GM23338 (cell line): ENCODE measurements around the gene IL18BP.

Experiments
- CREB1 ChIP-seq: fragments of 250-450 bp; sonication (Bioruptor Pico); IDR thresholded peaks from 2 replicates; pipeline ENCODE4 v1.5.0; 2020; ENCODE audit warnings: low read depth, mild to moderate bottlenecking, moderate library complexity
- CTCF ChIP-seq, 2 experiments: fragments of 200-600 bp in 1 of 2; sonication (generic) in 1 of 2; conservative IDR thresholded peaks; 2 replicates each; pipeline versions ENCODE4 v1.5.1 to v1.6.1; 2016 to 2017; ENCODE audit warnings: antibody characterized with exemption in 2 of 2, low read depth in 2 of 2, mild to moderate bottlenecking in 2 of 2, moderate library complexity in 1 of 2
- EZH2 ChIP-seq: fragments of 200-600 bp; sonication (generic); IDR thresholded peaks from one replicate; pipeline ENCODE4 v1.8.0; 2017; ENCODE audit warnings: antibody characterized with exemption, mild to moderate bottlenecking, low read depth; ENCODE audit not compliant: unreplicated experiment
- EZH2phosphoT487 ChIP-seq: fragments of 200-600 bp; sonication (generic); IDR thresholded peaks from one replicate; pipeline ENCODE4 v1.8.1; 2018; ENCODE audit warnings: antibody characterized with exemption; ENCODE audit not compliant: unreplicated experiment
- JUNB ChIP-seq: IDR thresholded peaks from one replicate; pipeline ENCODE4 v1.6.1; 2016; ENCODE audit warnings: antibody characterized with exemption; ENCODE audit not compliant: unreplicated experiment
- NANOG ChIP-seq: IDR thresholded peaks from 2 replicates; pipeline ENCODE4 v1.6.1; 2016; ENCODE audit warnings: antibody characterized with exemption, borderline replicate concordance
- POLR2AphosphoS5 ChIP-seq: IDR thresholded peaks from 2 replicates; pipeline ENCODE4 v1.6.1; 2016; ENCODE audit warnings: antibody characterized with exemption, low read depth
- REST ChIP-seq: IDR thresholded peaks from one replicate; pipeline ENCODE4 v1.6.1; 2018; ENCODE audit warnings: antibody characterized with exemption; ENCODE audit not compliant: unreplicated experiment
- STAT1 ChIP-seq: IDR thresholded peaks from one replicate; pipeline ENCODE4 v1.6.1; 2016; ENCODE audit warnings: antibody characterized with exemption; ENCODE audit not compliant: unreplicated experiment
- TF ChIP-seq, protein P1 (sequence below): IDR thresholded peaks from 2 replicates; pipeline ENCODE4 v1.6.1; 2016; ENCODE audit warnings: antibody characterized with exemption
- TF ChIP-seq, protein P2 (sequence below): fragments of 250-450 bp; sonication (Bioruptor Pico); IDR thresholded peaks from 2 replicates; pipeline ENCODE4 v1.5.0; 2020; ENCODE audit warnings: mild to moderate bottlenecking, moderate library complexity

DNA sequence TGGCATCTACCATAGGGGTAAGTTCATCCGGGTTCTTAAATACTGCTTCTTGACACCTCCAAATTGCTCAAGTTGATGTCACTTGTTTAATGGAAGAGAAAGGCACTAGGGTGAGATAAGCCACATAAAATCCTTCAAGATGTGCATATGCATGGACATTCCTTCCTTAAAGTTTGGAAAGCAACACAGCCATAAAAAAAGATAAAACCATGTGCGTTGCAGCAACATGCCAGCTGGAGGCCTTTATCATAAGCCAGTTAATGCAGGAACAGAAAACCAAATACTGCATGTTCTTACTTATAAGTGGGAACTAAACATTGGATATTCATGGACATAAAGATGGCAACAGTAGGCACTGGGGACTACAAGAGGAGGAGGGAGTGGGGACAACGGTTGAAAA is 8.0 kb upstream of the IL18BP start:
- TF ChIP-seq EZH2 (no peak), POLR2AphosphoS5 (no peak), CTCF (conservative IDR thresholded peaks at IDR 0.05; ENCODE audit: low read depth in 2 of 2) (no peak), EZH2phosphoT487 (no peak), NANOG (no peak), REST (no peak), CREB1 (CRISPR knock-in tag) (no peak), STAT1 (no peak), JUNB (no peak)
- TF ChIP-seq, protein P1, sequence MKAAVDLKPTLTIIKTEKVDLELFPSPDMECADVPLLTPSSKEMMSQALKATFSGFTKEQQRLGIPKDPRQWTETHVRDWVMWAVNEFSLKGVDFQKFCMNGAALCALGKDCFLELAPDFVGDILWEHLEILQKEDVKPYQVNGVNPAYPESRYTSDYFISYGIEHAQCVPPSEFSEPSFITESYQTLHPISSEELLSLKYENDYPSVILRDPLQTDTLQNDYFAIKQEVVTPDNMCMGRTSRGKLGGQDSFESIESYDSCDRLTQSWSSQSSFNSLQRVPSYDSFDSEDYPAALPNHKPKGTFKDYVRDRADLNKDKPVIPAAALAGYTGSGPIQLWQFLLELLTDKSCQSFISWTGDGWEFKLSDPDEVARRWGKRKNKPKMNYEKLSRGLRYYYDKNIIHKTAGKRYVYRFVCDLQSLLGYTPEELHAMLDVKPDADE, result no peak
- TF ChIP-seq, protein P2, sequence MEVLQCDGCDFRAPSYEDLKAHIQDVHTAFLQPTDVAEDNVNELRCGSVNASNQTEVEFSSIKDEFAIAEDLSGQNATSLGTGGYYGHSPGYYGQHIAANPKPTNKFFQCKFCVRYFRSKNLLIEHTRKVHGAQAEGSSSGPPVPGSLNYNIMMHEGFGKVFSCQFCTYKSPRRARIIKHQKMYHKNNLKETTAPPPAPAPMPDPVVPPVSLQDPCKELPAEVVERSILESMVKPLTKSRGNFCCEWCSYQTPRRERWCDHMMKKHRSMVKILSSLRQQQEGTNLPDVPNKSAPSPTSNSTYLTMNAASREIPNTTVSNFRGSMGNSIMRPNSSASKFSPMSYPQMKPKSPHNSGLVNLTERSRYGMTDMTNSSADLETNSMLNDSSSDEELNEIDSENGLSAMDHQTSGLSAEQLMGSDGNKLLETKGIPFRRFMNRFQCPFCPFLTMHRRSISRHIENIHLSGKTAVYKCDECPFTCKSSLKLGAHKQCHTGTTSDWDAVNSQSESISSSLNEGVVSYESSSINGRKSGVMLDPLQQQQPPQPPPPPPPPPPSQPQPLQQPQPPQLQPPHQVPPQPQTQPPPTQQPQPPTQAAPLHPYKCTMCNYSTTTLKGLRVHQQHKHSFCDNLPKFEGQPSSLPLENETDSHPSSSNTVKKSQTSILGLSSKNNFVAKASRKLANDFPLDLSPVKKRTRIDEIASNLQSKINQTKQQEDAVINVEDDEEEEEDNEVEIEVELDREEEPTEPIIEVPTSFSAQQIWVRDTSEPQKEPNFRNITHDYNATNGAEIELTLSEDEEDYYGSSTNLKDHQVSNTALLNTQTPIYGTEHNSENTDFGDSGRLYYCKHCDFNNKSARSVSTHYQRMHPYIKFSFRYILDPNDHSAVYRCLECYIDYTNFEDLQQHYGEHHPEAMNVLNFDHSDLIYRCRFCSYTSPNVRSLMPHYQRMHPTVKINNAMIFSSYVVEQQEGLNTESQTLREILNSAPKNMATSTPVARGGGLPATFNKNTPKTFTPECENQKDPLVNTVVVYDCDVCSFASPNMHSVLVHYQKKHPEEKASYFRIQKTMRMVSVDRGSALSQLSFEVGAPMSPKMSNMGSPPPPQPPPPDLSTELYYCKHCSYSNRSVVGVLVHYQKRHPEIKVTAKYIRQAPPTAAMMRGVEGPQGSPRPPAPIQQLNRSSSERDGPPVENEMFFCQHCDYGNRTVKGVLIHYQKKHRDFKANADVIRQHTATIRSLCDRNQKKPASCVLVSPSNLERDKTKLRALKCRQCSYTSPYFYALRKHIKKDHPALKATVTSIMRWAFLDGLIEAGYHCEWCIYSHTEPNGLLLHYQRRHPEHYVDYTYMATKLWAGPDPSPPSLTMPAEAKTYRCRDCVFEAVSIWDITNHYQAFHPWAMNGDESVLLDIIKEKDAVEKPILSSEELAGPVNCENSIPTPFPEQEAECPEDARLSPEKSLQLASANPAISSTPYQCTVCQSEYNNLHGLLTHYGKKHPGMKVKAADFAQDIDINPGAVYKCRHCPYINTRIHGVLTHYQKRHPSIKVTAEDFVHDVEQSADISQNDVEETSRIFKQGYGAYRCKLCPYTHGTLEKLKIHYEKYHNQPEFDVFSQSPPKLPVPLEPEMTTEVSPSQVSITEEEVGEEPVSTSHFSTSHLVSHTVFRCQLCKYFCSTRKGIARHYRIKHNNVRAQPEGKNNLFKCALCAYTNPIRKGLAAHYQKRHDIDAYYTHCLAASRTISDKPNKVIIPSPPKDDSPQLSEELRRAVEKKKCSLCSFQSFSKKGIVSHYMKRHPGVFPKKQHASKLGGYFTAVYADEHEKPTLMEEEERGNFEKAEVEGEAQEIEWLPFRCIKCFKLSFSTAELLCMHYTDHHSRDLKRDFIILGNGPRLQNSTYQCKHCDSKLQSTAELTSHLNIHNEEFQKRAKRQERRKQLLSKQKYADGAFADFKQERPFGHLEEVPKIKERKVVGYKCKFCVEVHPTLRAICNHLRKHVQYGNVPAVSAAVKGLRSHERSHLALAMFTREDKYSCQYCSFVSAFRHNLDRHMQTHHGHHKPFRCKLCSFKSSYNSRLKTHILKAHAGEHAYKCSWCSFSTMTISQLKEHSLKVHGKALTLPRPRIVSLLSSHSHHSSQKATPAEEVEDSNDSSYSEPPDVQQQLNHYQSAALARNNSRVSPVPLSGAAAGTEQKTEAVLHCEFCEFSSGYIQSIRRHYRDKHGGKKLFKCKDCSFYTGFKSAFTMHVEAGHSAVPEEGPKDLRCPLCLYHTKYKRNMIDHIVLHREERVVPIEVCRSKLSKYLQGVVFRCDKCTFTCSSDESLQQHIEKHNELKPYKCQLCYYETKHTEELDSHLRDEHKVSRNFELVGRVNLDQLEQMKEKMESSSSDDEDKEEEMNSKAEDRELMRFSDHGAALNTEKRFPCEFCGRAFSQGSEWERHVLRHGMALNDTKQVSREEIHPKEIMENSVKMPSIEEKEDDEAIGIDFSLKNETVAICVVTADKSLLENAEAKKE, result no peak
